Stimulated activated CD4-positive, alpha-beta T cell treated with anti-CD3 and anti-CD28 coated beads, Interleukin-2, amount 100 ng/mL, for 4 hours (primary cell): ENCODE measurements around the gene ANKRD40.
"Not testable (repeated sequence)": the region's sequence is repeated elsewhere in the genome, so short reads cannot be mapped to it uniquely, and the experiment has no call there.

Experiments
- DNase-seq: peaks from one replicate; pipeline ENCODE4 v3.0.0-alpha.2; 2020; ENCODE audit warnings: low read depth

Gene ANKRD40, protein sequence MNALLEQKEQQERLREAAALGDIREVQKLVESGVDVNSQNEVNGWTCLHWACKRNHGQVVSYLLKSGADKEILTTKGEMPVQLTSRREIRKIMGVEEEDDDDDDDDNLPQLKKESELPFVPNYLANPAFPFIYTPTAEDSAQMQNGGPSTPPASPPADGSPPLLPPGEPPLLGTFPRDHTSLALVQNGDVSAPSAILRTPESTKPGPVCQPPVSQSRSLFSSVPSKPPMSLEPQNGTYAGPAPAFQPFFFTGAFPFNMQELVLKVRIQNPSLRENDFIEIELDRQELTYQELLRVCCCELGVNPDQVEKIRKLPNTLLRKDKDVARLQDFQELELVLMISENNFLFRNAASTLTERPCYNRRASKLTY

DNA sequence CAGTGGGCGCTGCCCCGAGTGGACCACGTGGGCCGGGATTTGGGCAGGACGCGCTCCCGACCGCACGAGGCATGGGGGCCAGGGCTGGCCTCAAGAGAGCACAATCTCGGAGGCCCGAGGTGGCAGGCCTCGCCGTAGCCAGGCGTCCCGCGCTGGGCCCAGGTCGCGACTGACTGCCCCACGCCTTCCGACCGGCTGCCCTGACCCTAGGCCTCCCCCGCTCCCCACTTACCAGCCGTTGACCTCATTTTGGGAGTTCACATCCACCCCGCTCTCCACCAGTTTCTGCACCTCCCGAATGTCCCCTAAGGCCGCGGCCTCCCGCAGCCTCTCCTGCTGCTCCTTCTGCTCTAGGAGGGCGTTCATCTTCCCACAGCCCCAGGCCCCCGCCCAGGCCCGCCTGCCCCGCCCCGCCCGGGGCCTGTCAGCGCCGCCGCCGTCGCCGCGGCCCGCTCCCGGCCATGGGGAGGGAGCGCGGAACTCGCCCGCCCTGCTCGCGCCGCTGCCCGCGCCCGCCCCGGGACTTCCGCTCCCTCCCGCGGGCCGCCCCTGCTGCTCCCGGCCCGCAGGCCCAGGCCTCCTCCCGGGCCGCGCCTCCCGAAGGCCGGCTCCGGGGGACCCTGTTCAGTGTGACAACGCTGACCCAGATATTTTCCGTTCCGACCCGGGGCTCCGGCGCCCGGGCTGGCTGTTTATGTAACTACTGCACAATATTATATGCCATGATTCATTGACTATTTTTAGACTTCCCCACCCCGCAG is at the start of gene ANKRD40:
ANKRD40 (minus strand) TSS at position 626 of the 761 bp plus-strand sequence; CDS start at position 366, 260 bp downstream.
- DNase-seq, result peak; percentile 83

DNA sequence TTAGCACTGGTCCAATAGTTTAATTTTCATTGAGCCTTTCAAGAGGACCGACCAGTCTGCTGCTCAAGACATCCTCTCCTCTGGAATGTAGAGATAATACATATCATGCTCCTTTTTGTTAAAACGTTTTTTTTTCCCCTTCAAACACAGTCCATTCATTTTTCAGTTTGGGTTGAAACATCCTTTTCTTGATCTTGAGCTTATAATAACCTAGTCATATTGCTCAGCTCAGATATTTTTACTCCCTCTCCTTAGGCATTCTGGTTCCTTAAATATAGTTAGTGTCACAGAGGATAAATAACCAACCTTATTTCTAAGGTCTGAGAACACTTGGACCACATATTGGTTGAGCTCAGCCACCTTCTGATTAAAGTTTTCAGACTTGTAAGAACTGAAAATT is 46.8 kb upstream of the ANKRD40 start:
- DNase-seq, result no peak

DNA sequence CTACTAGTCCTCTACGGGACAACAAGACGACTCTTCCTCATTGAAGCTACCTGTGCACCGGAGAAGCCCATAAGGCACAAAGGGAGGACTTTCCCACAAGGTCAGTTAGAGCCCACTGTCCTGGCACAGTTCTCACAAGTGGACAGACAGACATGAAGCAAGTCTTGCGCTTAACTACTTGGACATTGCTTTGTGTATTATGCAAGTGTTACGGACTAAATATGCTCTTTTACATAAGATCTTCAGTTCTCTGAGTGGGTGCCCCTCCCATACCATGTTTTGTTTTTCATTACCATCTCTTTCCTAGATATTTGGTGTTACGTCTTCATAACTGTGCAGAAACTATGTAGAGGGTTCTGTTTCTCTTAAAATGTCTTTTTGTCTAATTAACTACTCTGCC is 41.5 kb upstream of the ANKRD40 start:
- DNase-seq, result no peak

- no peak for DNase-seq
These were observed 37.9 kb upstream of the ANKRD40 start for GRCh38 chr17:50745631-50746030.

DNA sequence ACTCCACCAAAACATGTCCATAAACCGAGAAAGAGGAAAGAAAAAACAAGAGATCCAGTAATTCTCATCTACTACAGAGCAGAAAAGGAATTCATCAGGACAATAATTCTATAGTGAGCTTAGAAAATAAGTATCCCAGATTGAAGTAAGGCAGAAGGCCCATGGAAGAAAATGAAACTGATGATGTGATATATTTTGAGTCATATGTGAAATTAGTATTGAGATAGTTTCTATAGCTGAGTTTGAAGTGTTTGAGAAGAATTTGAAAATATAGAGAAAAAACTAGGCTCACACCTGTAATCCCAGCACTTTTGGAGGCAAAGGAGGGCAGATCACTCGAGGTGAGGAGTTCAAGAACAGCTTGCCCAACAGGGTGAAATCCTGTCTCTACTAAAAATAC is 31.4 kb upstream of the ANKRD40 start:
- DNase-seq, result no peak

DNA sequence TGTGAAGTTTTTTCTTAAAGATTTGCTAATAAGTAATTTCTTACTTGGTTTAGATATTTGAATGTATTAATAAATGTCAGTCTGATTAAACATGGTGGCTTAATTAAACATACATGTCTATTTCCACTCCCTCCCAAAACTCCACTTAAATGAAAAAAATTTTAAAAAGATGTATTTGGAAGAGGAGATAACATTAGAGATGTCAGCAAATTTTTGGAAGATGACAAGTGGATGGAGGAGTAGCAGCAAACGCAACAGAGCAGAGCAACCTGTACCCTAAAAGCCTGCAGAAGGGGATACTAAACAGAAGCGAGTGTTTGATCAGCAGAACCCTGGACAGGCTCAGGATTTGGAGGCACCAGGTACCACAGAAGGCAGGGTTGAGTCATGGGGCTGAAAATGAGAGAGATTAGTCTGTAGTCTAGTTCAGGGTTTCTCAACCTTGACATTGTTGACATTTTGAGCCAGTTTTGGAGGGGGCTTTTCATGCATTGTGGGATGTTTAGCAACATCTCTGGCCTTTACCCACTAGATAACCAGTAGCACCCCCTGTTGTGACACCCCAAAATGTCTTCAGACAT is 29.5 kb upstream of the ANKRD40 start:
- DNase-seq, result no peak

GRCh38 chr17:50735287-50735686 is 27.6 kb upstream of the ANKRD40 start:
- DNase-seq, result no peak

DNA sequence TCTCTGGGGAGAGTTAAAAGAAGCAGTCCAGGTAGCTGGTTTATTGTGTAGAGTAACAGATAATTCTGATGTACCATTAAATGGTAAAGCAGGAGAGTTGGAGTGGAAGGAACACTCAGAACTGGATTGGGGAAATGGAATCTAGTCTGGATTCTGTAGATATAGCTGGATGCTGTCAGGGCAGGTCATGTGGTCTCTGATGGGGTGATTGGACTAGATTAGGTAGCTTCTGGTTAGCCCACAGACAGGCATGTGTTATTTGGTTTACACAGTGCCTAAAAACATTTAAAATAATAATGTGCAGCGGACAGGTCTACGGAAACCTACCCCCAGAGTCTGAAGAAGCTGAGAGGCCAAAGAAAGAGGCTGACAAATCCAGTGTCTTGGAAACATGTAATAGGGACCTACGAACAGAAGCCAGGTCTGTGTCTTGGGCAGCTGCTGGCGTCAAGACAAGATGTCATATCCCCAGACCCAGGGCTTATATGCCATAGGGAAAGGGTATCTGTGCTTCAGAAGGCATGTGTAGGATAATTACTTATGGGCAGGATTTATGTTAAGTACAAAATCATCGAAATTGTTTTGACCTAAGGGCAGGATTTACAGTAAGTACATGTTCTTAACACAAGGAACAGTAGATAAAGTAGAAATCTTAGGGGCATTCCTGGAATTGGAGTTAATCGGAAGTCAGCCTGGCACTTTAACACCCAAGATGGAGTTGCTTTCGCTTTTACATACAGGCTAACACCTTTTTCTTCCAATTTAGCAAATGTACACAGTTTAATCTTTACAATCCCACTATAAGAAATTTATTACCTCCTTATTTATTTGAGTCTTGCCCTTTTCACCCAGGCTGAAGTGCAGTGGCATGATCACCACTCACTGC is 24.1 kb upstream of the ANKRD40 start:
- DNase-seq, result no peak

- no peak for DNase-seq
These were observed 21.4 kb upstream of the ANKRD40 start for GRCh38 chr17:50728881-50729765.

- DNase-seq, result no peak
These were observed 20.4 kb upstream of the ANKRD40 start for GRCh38 chr17:50728112-50728429.

DNA sequence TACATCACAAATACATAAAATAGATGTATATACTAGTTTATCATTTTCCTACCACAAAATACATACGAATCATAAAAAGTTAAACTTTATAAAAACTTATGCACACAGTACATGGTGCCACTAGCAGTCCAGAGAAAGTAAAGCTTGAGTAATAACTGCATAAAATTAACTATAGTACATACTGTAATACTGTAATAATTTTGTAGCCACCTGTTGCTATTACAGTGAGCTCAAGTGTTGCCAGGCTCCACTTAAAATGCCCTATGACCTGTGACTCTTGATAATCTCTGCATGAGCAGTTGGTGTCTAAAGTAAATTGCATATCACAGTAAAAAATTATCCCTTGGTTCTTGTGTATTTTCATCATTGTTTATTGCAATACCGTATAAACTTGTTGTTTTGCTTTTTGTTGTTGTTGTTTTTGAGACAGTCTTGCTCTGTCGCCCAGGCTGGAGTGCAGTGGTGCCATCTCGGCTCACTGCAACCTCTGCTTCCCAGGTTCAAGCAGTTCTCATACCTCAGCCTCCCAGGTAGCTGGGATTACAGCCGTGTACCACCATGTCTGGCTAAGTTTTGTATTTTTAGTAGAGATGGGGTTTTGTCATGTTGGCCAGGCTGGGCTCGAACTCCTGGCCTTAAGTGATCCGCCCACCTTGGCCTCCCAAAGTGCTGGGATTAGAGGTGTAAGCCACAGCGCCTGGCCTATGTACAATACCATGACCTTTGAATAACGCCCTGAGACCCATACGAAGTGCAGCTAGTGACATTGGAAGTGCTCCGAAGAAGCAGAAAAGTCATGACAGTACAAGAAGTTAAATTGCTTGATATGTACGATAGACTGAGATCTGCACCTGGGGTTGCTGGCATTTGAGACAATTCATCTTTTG is 18.3 kb upstream of the ANKRD40 start:
- DNase-seq, result no peak

- DNase-seq, result not testable (repeated sequence)
These were observed 16.9 kb upstream of the ANKRD40 start for GRCh38 chr17:50724622-50725021.

GRCh38 chr17:50722746-50723145 is 15.0 kb upstream of the ANKRD40 start:
- no peak for DNase-seq

DNA sequence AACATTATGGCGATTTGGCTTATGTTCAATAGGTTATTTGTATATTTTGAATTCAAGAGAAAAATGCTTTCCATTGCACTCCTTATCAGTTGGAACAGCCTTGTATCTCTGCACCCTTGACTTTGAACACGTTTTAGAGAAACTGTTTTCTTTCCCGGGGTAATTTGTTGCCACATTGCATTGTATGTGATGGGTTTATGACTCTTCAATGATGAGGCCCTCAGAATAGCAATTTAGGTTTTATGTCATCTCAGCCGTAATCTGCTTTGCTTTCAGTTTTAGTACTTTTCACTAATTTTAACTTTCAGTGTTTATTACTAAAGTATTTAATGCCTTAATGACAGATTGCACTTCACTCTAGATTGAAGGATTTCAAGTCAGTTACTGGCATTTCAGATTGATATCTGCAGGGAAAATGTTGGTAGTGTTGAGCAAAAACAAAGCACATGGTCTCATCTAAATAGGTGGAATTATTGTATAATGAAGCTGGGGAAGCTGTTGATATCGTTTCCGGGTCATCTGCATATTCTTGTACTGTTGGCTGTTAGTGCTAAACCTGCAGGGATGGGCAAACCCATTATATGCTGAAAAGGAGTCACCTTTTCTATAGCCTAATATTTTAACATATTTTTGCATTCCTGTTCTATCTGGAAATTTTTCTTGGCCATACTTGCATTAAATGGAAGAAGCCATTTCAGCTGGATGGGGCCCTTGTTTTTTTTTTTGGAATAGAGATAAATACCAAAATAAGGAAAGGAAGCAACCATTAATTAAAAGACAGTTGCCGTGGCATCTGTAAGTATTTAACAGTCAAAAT is 13.7 kb upstream of the ANKRD40 start:
- no peak for DNase-seq

- DNase-seq, result no peak
These were observed 12.4 kb upstream of the ANKRD40 start for GRCh38 chr17:50719924-50720794.

DNA sequence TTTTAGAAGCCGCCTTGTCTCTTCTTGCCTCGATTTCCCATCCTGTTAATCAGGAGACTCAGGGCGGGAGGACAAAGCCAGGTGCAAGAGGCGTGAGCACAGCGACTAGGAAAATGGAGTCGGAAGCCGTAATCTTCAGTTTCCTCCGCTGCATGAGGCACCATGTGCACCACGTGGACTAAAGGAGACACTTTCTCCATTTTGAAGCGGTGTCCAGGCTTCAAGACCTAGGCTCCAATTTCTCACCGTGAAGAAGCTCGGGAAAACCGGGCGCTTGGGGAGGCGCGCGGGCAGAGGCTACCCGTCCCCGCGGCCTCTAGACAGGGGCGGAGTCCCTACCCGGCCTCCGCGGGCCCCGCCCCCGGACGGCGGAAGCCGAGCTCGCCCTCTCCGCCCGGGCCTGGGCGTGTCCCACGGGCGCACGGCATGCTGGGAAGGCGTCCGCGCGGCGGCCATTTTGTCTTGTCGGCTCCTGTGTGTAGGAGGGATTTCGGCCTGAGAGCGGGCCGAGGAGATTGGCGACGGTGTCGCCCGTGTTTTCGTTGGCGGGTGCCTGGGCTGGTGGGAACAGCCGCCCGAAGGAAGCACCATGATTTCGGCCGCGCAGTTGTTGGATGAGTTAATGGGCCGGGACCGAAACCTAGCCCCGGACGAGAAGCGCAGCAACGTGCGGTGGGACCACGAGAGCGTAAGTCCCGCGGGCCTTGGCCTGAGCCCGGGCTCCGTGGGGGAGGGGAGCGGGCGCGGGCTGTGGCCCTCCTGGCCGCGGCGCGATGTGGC is 11.6 kb upstream of the ANKRD40 start, which contains the start of gene LUC7L3:
LUC7L3 (plus strand) TSS at position 460 of the 780 bp plus-strand sequence; CDS start at position 590, 130 bp downstream.
- DNase-seq, result peak; percentile 89

DNA sequence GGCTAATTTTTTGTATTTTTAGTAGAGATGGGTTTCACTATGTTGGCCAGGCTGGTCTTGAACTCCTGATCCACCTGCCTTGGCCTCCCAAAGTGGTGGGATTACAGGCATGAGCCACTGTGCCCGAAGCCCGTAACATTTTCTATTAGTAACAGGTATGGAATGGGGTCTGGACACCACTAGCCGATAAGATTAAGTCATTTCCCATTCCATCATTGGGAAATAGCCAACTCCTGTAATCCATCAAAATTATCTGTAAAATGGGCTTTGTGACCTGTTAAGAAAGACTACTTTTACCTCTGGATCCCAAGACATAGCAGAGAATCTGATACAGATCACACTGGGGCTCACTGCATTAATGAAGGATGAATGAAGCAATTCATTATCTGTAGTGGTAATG is 7.8 kb upstream of the ANKRD40 start:
- no peak for DNase-seq
